ENCODE measurements around the gene TANC1. TPM values are rescaled to one million over a fixed set of nuclear protein-coding genes. Genes with fewer than 3 reads are reported as not detected.

TANC1 gene
- total RNA-seq, 4 donors from 2014 or later, result 27.1 to 57.4 (median 55.1) TPM

- Histone ChIP-seq H3K36me3 (no peaks in the 10 kb centered on the region), H3K4me1 (peaks cover 0 to 6% (median 0%) of the 10 kb centered on the region in 4 donors), H3K27me3 (no peaks in the 10 kb centered on the region), H3K4me3 (no peak overlapping the region), H3K27ac (peak overlapping the region in 1 of 4 donors; percentile 2), H3K9me3 (no peaks in the 10 kb centered on the region)
- no peak for DNase-seq
- TF ChIP-seq POLR2A (IDR thresholded peaks at IDR 0.05) (no peak), CTCF (IDR thresholded peaks at IDR 0.05) (no peak)
These were observed 96.9 kb downstream of the TANC1 start for GRCh38 chr2:159065313-159065712.

GRCh38 chr2:159065891-159066290 is 97.5 kb downstream of the TANC1 start:
- Histone ChIP-seq H3K9me3 (no peaks in the 10 kb centered on the region), H3K27me3 (no peaks in the 10 kb centered on the region), H3K36me3 (no peaks in the 10 kb centered on the region), H3K4me3 (no peak overlapping the region), H3K27ac (no peak overlapping the region), H3K4me1 (peaks cover 0 to 6% (median 0%) of the 10 kb centered on the region in 4 donors)
- no peak for TF ChIP-seq POLR2A (IDR thresholded peaks at IDR 0.05)
- no peak for TF ChIP-seq CTCF (IDR thresholded peaks at IDR 0.05)
- no peak for DNase-seq

- H3K4me3 ChIP-seq, result no peak overlapping the region
- no peak overlapping the region for H3K27ac ChIP-seq
- no peaks in the 10 kb centered on the region for H3K9me3 ChIP-seq
- no peaks in the 10 kb centered on the region for H3K36me3 ChIP-seq
- peaks cover 0 to 6% (median 0%) of the 10 kb centered on the region in 4 donors for H3K4me1 ChIP-seq
- TF ChIP-seq CTCF (IDR thresholded peaks at IDR 0.05) (no peak), POLR2A (IDR thresholded peaks at IDR 0.05) (no peak)
- H3K27me3 ChIP-seq, result no peaks in the 10 kb centered on the region
- DNase-seq, result no peak
These were observed 98.2 kb downstream of the TANC1 start for GRCh38 chr2:159066541-159067156.

- Histone ChIP-seq H3K36me3 (no peaks in the 10 kb centered on the region), H3K9me3 (no peaks in the 10 kb centered on the region), H3K4me3 (no peak overlapping the region), H3K27me3 (no peaks in the 10 kb centered on the region), H3K27ac (no peak overlapping the region), H3K4me1 (peaks cover 0 to 6% (median 0%) of the 10 kb centered on the region in 4 donors)
- DNase-seq, result no peak
- TF ChIP-seq CTCF (IDR thresholded peaks at IDR 0.05) (no peak), POLR2A (IDR thresholded peaks at IDR 0.05) (no peak)
These were observed 99.5 kb downstream of the TANC1 start for GRCh38 chr2:159067971-159068370.

GRCh38 chr2:159069229-159069628 is 100.8 kb downstream of the TANC1 start:
- Histone ChIP-seq H3K4me3 (no peak overlapping the region), H3K27me3 (no peaks in the 10 kb centered on the region), H3K36me3 (no peaks in the 10 kb centered on the region), H3K9me3 (no peaks in the 10 kb centered on the region), H3K4me1 (no peaks in the 10 kb centered on the region), H3K27ac (no peak overlapping the region)
- DNase-seq, result no peak
- no peak for TF ChIP-seq CTCF (IDR thresholded peaks at IDR 0.05)
- no peak for TF ChIP-seq POLR2A (IDR thresholded peaks at IDR 0.05)

- Histone ChIP-seq H3K4me3 (no peak overlapping the region), H3K4me1 (no peaks in the 10 kb centered on the region)
These were observed 101.8 kb downstream of the TANC1 start for GRCh38 chr2:159070235-159070634.

More at GRCh38 chr2:159070235-159070634, 101.8 kb downstream of the TANC1 start:
- Histone ChIP-seq H3K36me3 (no peaks in the 10 kb centered on the region), H3K9me3 (no peaks in the 10 kb centered on the region), H3K27ac (no peak overlapping the region), H3K27me3 (no peaks in the 10 kb centered on the region)
- DNase-seq, result no peak
- TF ChIP-seq CTCF (IDR thresholded peaks at IDR 0.05), result no peak
- TF ChIP-seq POLR2A (IDR thresholded peaks at IDR 0.05), result no peak
